GM06990 (cell line): Measurements from ENCODE around the gene SLC7A11.
"Not testable (repeated sequence)": the region's sequence is repeated elsewhere in the genome, so short reads cannot be mapped to it uniquely, and the experiment has no call there.

Experiments used
- DNase-seq: peaks from one replicate; pipeline ENCODE4 v3.0.0-alpha.2; 2011; ENCODE audit not compliant: insufficient read length; ENCODE audit errors: extremely low read depth
- H3K27me3 ChIP-seq: replicated peaks from 2 replicates; pipeline ENCODE4 v1.6.0; 2011; ENCODE audit warnings: low read length; ENCODE audit not compliant: control insufficient read depth, insufficient read depth
- H3K36me3 ChIP-seq: 2 replicates; pipeline ENCODE4 v1.5.1; 2011; ENCODE audit warnings: low read length; ENCODE audit not compliant: control insufficient read depth, insufficient read depth
- H3K4me3 ChIP-seq: replicated peaks from 2 replicates; pipeline ENCODE4 v1.5.1; 2011; ENCODE audit warnings: low read depth, mild to moderate bottlenecking, control low read depth, low read length
- CTCF ChIP-seq: IDR thresholded peaks from 2 replicates; pipeline ENCODE4 v1.5.1; 2011; ENCODE audit warnings: low read length, control low read depth, mild to moderate bottlenecking, inconsistent platforms; ENCODE audit not compliant: insufficient read depth, poor library complexity, severe bottlenecking

SLC7A11 gene

DNA sequence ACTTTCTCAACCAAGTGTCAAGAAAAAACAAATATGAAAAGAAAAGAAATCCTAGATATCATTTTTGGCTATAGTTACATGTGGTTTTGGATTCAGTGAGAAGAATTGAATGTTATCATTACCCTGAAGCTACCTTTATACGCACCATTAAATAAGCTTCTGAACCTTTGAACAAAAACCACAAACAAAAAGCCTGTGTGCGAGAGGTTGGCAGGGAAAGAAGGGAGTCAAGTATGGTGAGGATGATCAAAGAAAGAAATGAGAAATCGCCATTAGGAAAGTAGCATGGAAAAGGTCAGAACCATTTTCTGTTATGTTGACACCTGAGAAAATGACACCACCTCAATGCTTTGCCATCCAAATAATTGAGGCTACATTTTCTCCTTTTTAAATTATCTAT is 1.2 kb upstream of the SLC7A11 start:
- DNase-seq, result no peak
- no peaks in the 10 kb centered on the region for H3K27me3 ChIP-seq
- no peak overlapping the region for H3K4me3 ChIP-seq
- TF ChIP-seq CTCF, result no peak
- H3K36me3 ChIP-seq, result no peaks in the 10 kb centered on the region

- Histone ChIP-seq H3K36me3 (no peaks in the 10 kb centered on the region), H3K4me3 (peak overlapping the region; percentile 50), H3K27me3 (no peaks in the 10 kb centered on the region)
- peak; percentile 16 for DNase-seq
- TF ChIP-seq CTCF, result no peak
These were observed 646 bp upstream of the SLC7A11 start for GRCh38 chr4:138242834-138243156.

DNA sequence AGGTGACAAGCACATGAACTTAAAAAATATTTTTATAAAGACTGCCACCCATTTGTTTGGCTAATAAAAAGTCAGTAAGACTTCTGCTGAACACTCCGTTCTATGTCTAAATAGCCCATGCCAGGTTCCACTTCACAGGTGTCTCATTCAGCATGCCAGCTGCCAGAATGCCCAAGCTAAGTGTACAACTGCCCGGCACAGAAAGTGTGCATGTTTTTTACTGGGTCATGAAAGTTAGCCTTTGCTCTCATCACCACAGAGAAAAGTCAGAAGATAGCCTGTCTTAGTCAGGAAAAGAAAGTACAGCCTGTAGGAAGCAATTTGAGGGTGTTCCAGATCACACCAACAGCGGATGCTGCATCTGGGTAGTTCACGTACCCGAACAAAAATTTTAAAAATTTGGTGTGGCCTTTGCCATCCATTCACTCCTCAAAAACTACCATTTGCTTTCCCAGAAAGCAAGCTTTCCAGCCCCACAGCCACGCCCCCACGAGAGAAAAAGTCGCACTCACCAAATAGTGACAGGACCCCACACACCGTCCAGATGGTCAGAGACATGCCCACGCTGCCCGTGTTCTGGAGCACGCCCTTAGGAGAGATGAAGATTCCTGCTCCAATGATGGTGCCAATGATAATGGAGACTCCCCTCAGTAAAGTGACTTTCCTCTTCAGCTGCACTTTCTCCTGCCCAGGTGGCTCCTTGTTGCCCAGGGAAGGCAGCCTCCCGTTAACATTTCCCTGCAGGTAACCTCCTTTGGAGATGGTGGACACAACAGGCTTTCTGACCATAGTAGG is 671 bp downstream of the SLC7A11 start:
- Histone ChIP-seq H3K36me3 (no peaks in the 10 kb centered on the region), H3K27me3 (no peaks in the 10 kb centered on the region), H3K4me3 (peak overlapping the region; percentile 55)
- no peak for TF ChIP-seq CTCF
- DNase-seq, result peak; percentile 22

GRCh38 chr4:138239491-138239890 is 2.7 kb downstream of the SLC7A11 start:
- no peak overlapping the region; the same call in 1 of the 2 replicates for H3K4me3 ChIP-seq
- no peaks in the 10 kb centered on the region for H3K27me3 ChIP-seq
- no peak for DNase-seq
- TF ChIP-seq CTCF, result no peak
- no peaks in the 10 kb centered on the region for H3K36me3 ChIP-seq

GRCh38 chr4:138238521-138239292 is 3.4 kb downstream of the SLC7A11 start:
- DNase-seq, result no peak
- no peak for TF ChIP-seq CTCF
- Histone ChIP-seq H3K27me3 (no peaks in the 10 kb centered on the region), H3K4me3 (no peak overlapping the region), H3K36me3 (no peaks in the 10 kb centered on the region)

- not testable (repeated sequence) for H3K4me3 ChIP-seq, DNase-seq, H3K27me3 ChIP-seq, H3K36me3 ChIP-seq
These were observed 5.0 kb downstream of the SLC7A11 start for GRCh38 chr4:138237132-138237531.
